GM18505 (cell line): Measurements from ENCODE around the gene RPL18.

ENCODE experiments used
- ATAC-seq: cut with Tn5 transposase; IDR thresholded peaks from one replicate; pipeline ENCODE4 v1.9.1; 2021; ENCODE audit not compliant: unreplicated experiment
- POLR2A ChIP-seq: IDR thresholded peaks from 4 replicates; pipeline ENCODE4 v1.6.1; 2011; ENCODE audit warnings: borderline replicate concordance; ENCODE audit not compliant: insufficient read depth, insufficient read length; ENCODE audit errors: extremely low read depth

The RPL18 gene

GRCh38 chr19:48629599-48630295, 10.8 kb upstream of the RPL18 start:
- no peak for ATAC-seq
- TF ChIP-seq POLR2A, result peak; percentile 21

- no peak for ATAC-seq
- no peak for TF ChIP-seq POLR2A
These were observed 10.3 kb upstream of the RPL18 start for GRCh38 chr19:48629297-48629598.

DNA sequence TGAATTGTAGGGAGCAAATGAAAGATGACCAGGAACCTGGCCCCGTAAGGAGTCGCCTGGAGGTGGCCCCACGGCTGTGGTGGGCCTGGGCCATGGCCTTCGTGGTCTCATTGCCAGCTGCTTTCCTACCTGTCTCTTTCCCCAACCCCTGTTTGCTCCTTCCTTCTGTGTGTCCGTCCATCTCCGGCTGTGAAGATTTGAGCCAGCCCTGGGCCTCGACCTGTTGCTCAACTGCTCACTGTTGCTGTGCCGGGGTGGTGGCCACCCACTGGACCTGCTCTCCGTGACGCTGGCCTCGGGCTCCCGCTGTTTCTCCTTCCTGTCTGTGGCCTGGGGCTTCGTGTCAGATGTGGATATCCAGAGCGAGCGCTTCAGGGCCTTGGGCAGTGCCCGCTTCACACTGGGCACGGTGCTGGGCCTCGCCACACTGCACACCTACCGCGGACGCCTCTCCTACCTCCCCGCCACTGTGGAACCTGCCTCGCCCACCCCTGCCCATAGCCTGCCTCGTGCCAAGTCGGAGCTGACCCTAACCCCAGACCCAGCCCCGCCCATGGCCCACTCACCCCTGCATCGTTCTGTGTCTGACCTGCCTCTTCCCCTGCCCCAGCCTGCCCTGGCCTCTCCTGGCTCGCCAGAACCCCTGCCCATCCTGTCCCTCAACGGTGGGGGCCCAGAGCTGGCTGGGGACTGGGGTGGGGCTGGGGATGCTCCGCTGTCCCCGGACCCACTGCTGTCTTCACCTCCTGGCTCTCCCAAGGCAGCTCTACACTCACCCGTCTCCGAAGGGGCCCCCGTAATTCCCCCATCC, 9.7 kb upstream of the RPL18 start:
- no peak for ATAC-seq
- no peak for TF ChIP-seq POLR2A

DNA sequence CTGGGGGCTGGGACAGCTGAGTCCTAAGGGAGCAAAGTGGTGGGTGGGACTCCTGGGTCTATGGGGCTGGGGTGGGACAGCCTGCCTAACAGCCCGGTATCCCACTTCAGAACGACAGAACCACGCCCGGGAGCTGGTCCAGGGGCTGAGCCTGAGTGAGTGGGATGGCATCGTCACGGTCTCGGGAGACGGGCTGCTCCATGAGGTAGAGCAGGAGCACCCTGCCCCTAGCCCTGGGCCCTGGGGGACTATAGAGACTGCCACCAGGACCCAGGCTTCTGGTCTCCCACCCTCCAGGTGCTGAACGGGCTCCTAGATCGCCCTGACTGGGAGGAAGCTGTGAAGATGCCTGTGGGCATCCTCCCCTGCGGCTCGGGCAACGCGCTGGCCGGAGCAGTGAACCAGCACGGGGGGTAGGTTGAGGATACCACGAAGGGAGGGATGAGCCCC, 8.9 kb upstream of the RPL18 start:
- no peak for TF ChIP-seq POLR2A
- ATAC-seq, result no peak

DNA sequence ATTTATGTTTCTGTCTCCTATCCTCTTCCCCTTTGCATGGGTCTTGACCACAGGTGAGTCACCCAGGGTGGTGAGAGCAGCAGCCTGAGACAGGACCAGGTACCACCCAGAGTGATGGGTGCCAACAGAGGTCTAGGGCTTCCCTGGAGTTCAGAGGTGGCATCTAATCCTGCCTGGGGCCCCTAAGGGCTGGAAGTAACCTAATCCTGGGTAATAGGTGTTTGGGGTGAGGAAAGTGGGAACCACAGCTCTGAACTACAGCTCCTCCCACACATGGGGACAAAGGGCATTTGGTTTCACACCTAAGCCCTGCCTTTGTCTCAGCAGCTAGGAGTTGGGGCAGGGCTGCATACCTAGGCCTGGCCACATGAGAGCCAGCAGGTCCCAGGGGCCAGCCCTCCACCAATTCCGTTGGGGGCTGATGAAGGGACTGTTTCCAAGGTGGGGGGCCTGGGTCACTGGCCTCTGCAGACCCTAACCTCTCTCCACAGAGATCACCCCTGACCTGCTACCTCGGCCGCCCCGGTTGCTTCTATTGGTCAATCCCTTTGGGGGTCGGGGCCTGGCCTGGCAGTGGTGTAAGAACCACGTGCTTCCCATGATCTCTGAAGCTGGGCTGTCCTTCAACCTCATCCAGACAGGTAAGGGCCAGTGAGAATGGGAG, 8.4 kb upstream of the RPL18 start:
- no peak for ATAC-seq
- TF ChIP-seq POLR2A, result no peak

GRCh38 chr19:48625891-48626327, 6.9 kb upstream of the RPL18 start:
- ATAC-seq, result no peak
- TF ChIP-seq POLR2A, result no peak

DNA sequence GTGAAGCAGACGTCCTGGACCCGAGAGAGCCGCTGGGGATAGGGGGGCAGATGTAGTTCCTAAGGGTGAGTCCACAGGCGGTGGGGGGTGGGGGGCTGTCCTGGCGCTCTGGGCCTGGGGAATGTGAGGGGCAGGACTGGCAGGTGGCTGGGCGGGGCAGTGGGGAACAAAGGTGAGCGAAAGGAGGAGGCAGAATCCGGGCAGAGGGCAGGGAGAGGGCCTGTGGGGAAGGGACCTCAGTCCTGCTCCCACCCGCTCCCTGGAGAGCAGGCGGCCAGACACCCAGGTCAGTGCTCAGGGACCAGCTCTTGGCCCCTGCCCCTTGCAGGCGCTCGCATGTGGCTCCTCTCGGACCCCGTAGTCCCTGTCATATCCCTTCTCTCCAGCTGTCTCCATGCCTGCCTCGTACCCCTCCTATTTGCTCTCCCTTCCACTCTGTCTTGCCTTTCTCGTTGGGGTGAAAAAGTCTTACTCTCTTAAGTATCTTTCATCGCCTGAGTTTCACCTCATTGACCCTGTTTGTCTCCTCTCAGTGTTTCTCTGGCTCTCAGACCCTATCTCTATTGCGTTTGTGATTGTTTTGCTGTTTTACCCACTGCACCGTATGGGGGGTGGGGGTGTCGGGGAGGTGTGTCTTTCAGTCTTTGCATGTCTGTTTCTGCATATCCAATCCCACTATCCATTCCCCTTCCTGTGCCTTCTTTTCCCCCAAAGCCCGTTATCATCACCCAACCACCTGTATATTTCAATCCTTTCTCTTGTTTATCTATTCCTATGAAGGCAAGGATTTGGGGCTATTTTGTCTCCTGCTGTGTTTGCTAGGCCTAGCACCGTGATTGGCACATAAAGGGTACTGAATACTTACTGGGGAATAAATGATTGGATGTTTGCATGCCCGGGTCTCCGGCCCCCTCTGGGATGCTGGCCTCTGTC, 6.1 kb upstream of the RPL18 start:
- no peak for ATAC-seq
- no peak for TF ChIP-seq POLR2A

DNA sequence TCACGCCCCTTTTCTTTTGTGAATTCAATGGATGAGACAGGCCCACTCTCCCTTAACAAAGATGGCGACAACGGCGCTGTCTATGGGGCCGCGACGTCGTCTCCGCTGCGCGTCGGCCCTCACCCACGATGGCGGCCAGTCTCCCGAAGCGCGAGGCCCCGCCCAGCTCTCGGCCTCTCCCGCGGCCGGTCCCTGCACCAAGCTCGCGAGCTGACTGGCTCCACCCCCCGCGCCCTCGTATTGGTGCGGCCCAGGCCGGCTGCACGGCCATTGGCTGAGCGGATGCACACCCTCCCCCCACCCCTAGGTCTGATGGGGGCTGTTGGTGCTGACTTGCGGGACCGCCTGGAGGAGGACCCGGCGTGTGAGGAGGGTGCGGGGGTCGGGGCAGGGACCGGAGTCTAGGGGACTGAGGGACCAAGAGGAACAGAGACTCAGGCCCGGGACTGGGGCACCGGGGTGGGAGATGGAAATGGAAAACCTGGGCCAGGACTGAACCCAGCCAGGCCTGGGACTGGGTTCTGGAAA, 5.2 kb upstream of the RPL18 start:
- TF ChIP-seq POLR2A, result no peak
- ATAC-seq, result peak; percentile 59

GRCh38 chr19:48623556-48624066, 4.6 kb upstream of the RPL18 start:
- no peak for TF ChIP-seq POLR2A
- ATAC-seq, result no peak

DNA sequence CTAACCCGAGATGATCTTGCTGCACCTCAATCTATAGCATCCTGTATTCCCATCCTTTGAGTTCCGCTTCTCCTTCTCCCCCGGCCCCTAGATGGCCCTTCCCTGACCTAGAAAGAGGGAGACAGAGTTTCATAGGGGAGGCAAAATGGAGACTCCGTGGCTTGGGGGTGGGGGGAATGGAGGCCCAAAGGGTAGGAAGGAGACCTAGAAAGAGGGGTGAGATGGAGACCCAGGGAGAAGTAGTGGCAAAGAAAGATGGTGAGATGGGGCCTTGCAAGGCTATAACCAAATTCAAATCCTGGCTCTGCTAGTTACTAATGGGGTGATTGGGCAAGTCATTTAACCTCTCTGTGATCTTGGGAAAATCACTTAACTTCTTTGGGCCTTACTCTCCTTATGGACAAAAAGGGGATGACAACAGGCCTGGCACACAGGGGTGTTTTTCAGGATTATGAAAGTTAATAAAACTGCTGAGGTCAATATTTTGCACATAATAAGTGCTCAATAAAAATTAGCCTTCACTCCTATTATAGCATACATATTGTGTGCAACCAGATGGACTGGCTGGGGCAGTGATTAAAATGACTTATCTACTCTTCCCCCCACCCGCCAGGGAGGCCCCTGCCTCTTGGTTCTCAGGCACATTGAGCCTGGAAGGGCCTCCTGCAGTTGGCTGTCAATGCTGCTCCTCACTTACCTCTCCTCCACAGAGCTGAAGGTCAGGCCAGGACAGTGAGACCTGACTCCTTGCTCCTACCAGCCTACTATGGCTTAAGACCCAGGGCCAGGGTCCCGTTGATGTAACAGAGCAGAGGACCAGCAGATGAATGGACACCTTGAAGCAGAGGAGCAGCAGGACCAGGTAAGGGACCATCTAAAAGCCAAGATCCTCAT, 961 bp upstream of the RPL18 start:
- ATAC-seq, result no peak

DNA sequence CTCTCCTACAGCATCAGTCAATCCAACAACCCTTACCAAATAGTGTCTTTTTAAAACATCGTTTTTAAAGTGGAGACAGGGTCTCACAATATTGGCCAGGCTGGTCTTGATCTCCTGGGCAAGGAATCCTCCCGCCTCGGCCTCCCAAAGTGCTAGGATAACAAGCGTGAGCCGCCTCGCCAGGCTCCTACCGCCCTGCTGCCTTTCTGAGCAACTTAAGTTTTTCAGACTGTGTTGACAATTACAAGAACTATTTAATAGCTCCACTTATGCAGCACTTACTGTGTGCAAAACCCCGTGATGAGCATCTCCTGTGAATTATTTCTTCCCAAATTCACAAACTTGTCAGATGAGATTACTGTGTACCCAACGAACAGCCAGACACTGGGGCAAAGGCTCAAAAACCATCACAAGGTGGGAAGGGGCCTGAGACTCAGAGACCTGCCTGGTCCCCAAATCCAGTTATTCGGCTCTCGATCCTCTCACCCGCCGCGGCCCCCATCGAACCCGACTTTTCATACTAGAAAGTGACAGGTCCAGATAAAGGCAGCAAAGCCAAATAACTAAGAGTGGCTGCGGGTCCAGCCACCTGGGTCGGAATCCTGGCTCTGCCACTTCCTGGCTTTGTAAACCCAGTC, 581 bp downstream of the RPL18 start:
- TF ChIP-seq POLR2A, result no peak
- no peak for ATAC-seq

More for the DNA sequence above, 961 bp upstream of the RPL18 start:
- TF ChIP-seq POLR2A, result no peak
